GM19395 (cell line): ENCODE data around the gene C9orf78.

Experiments
- ATAC-seq: cut with Tn5 transposase; IDR thresholded peaks from one replicate; pipeline ENCODE4 v1.9.1; 2021; ENCODE audit warnings: mild to moderate bottlenecking, moderate library complexity; ENCODE audit not compliant: unreplicated experiment

Gene C9orf78

GRCh38 chr9:129868023-129868871, 33.2 kb upstream of the C9orf78 start:
- ATAC-seq, result no peak

- ATAC-seq, result no peak
Measured at GRCh38 chr9:129867136-129868022, 32.3 kb upstream of the C9orf78 start.

- ATAC-seq, result no peak
Measured at GRCh38 chr9:129866394-129867135, 31.5 kb upstream of the C9orf78 start.

GRCh38 chr9:129865668-129866320, 30.7 kb upstream of the C9orf78 start:
- no peak for ATAC-seq

GRCh38 chr9:129864991-129865647, 30.0 kb upstream of the C9orf78 start:
- no peak for ATAC-seq

- ATAC-seq, result no peak
Measured at GRCh38 chr9:129863059-129863690, 28.1 kb upstream of the C9orf78 start.

GRCh38 chr9:129861447-129861827, 26.4 kb upstream of the C9orf78 start:
- ATAC-seq, result no peak

GRCh38 chr9:129860653-129861446, 25.8 kb upstream of the C9orf78 start:
- no peak for ATAC-seq

- ATAC-seq, result no peak
Measured at GRCh38 chr9:129858167-129858962, 23.3 kb upstream of the C9orf78 start.

- no peak for ATAC-seq
Measured at GRCh38 chr9:129857207-129857606, 22.1 kb upstream of the C9orf78 start.

- no peak for ATAC-seq
Measured at GRCh38 chr9:129854588-129855110, 19.6 kb upstream of the C9orf78 start.

- no peak for ATAC-seq
Measured at GRCh38 chr9:129853614-129854013, 18.5 kb upstream of the C9orf78 start.

GRCh38 chr9:129852579-129852978, 17.5 kb upstream of the C9orf78 start:
- no peak for ATAC-seq

- no peak for ATAC-seq
Measured at GRCh38 chr9:129851821-129852220, 16.7 kb upstream of the C9orf78 start.

GRCh38 chr9:129850821-129851550, 15.9 kb upstream of the C9orf78 start:
- ATAC-seq, result no peak

GRCh38 chr9:129849901-129850300, 14.8 kb upstream of the C9orf78 start:
- ATAC-seq, result no peak
